ENCODE data around the gene CHIC2. TPM values are rescaled to one million over a fixed set of nuclear protein-coding genes. Genes with fewer than 3 reads are reported as not detected.

CHIC2 gene
- total RNA-seq, 1 donor from 2014 or later, result 14.5 TPM

DNA sequence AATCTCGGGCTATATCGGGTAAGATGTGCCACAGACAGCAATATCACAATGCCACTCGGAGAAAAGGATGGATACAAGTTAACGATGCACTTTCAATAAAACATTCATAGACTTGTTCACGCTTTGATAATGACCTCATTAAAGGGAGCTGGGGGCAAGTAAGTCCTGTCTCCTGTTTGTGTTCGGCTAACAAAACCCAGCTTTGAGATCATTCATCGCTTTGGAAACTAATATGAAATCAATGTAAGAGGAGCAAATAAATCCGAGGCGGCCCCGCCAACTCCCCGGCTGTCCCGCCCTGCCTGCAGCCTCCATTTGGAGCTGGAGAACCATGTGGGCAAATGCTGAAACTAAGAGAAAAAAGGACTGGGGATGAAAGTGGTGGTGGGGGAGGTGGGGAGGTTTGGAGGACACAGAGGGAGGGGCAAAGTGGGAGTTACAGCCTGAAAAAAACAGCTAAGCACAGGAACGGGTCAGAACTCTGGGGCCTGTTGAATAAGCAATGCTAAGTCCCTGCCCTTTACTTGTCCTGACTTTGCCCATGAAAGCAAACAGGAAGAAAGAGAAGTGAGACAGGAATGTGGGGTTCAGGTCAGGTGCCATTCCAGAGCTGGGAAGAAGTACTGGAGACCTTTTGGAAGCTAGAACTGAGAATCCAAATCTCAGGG, 32.0 kb upstream of the CHIC2 start:
- H3K36me3 Mint-ChIP-seq (ENCODE audit: unreplicated experiment), result no peaks in the 10 kb centered on the region
- TF ChIP-seq, protein P1, sequence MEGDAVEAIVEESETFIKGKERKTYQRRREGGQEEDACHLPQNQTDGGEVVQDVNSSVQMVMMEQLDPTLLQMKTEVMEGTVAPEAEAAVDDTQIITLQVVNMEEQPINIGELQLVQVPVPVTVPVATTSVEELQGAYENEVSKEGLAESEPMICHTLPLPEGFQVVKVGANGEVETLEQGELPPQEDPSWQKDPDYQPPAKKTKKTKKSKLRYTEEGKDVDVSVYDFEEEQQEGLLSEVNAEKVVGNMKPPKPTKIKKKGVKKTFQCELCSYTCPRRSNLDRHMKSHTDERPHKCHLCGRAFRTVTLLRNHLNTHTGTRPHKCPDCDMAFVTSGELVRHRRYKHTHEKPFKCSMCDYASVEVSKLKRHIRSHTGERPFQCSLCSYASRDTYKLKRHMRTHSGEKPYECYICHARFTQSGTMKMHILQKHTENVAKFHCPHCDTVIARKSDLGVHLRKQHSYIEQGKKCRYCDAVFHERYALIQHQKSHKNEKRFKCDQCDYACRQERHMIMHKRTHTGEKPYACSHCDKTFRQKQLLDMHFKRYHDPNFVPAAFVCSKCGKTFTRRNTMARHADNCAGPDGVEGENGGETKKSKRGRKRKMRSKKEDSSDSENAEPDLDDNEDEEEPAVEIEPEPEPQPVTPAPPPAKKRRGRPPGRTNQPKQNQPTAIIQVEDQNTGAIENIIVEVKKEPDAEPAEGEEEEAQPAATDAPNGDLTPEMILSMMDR (IDR thresholded peaks at IDR 0.05; ENCODE audit: partially characterized antibody, unreplicated experiment), result no peak
- DNase-seq, result no peak
- H3K27me3 Mint-ChIP-seq (ENCODE audit: unreplicated experiment), result peaks cover 48% of the 10 kb centered on the region
- peaks cover 10% of the 10 kb centered on the region for H3K4me1 Mint-ChIP-seq (ENCODE audit: low read depth, unreplicated experiment)
- H3K4me3 Mint-ChIP-seq (ENCODE audit: unreplicated experiment), result no peak overlapping the region
- no peak overlapping the region for H3K27ac Mint-ChIP-seq (ENCODE audit: unreplicated experiment)
- peaks cover 7% of the 10 kb centered on the region for H3K9me3 Mint-ChIP-seq (ENCODE audit: unreplicated experiment)

GRCh38 chr4:54095110-54095825, 30.9 kb upstream of the CHIC2 start:
- H3K27ac Mint-ChIP-seq (ENCODE audit: unreplicated experiment), result no peak overlapping the region
- H3K36me3 Mint-ChIP-seq (ENCODE audit: unreplicated experiment), result peaks cover 4% of the 10 kb centered on the region
- peaks cover 10% of the 10 kb centered on the region for H3K9me3 Mint-ChIP-seq (ENCODE audit: unreplicated experiment)
- H3K4me3 Mint-ChIP-seq (ENCODE audit: unreplicated experiment), result no peak overlapping the region
- H3K27me3 Mint-ChIP-seq (ENCODE audit: unreplicated experiment), result peaks cover 50% of the 10 kb centered on the region
- H3K4me1 Mint-ChIP-seq (ENCODE audit: low read depth, unreplicated experiment), result peaks cover 10% of the 10 kb centered on the region
- DNase-seq, result no peak
- TF ChIP-seq, protein P1 (IDR thresholded peaks at IDR 0.05; ENCODE audit: partially characterized antibody, unreplicated experiment), result no peak

DNA sequence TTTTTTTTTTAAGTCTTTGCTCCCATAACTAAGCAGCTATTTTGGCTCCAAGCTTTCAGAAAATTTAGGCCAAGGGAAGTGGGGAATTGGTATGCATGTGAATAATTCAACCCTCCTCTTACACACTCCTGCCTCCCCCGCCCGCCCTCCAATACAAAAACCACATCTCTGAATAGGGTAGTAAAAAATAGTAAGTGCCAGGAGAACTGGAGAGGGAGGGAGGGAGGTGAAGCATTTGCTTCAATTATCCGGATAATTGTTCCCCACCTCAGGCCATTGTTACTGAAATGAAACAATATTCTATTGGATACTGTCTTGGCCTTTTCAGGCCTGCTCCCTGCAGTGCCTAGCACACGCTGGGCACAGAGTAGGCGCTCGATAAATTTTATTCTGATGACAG, 30.0 kb upstream of the CHIC2 start:
- peaks cover 10% of the 10 kb centered on the region for H3K9me3 Mint-ChIP-seq (ENCODE audit: unreplicated experiment)
- H3K4me3 Mint-ChIP-seq (ENCODE audit: unreplicated experiment), result no peak overlapping the region
- peaks cover 10% of the 10 kb centered on the region for H3K4me1 Mint-ChIP-seq (ENCODE audit: low read depth, unreplicated experiment)
- H3K36me3 Mint-ChIP-seq (ENCODE audit: unreplicated experiment), result peaks cover 4% of the 10 kb centered on the region
- no peak overlapping the region for H3K27ac Mint-ChIP-seq (ENCODE audit: unreplicated experiment)
- H3K27me3 Mint-ChIP-seq (ENCODE audit: unreplicated experiment), result peaks cover 49% of the 10 kb centered on the region
- TF ChIP-seq, protein P1 (IDR thresholded peaks at IDR 0.05; ENCODE audit: partially characterized antibody, unreplicated experiment), result no peak
- DNase-seq, result no peak

DNA sequence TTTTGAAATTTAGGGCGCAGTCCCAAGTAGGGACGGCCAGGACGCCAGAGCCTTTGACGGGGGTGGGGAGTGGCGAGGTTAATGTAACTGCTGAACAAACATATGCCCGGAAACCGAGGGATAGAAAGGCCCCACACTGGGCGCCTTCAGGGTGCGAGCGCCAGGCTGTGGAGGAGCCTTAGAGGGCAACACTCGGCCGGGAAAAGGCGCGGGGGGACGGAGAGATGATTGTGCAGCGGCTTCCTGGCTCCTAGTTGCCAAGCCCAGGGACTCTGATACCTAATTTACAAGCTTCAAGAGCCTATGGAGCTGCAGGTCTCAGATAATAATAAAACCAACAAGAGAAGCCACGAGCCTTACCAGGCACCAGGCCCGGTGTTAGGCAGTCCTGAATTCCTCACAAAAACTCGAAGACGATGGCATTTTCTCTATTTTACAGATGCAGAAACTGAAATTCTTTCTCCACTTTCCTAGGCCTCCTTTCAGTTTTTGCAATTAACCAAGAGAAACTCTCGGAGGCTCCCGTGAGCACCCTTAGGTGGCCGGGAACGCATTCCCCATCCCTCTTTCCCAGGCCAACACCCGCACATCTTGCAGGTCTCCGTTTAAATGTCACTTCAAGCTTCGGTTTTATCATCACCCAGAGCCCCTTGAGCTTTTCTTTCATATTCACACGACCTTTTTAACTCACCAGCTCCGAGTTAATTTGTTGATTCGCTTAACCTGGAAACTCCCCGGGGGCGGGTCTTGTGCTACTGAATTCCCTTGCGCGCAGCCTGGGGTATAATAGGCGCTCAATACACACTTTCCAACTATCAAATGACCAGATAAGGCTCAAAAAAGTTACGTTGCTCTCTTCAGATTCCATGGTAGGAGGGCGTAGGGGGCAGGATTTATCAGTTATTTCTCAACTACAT, 29.2 kb upstream of the CHIC2 start:
- no peak for DNase-seq
- Mint-ChIP-seq H3K4me3 (ENCODE audit: unreplicated experiment) (no peak overlapping the region), H3K36me3 (ENCODE audit: unreplicated experiment) (peaks cover 4% of the 10 kb centered on the region), H3K27me3 (ENCODE audit: unreplicated experiment) (peaks cover 49% of the 10 kb centered on the region), H3K27ac (ENCODE audit: unreplicated experiment) (no peak overlapping the region), H3K4me1 (ENCODE audit: low read depth, unreplicated experiment) (peaks cover 10% of the 10 kb centered on the region), H3K9me3 (ENCODE audit: unreplicated experiment) (peaks cover 8% of the 10 kb centered on the region)
- TF ChIP-seq, protein P1 (IDR thresholded peaks at IDR 0.05; ENCODE audit: partially characterized antibody, unreplicated experiment), result no peak

Measured in glutamatergic neuron (in vitro differentiated cells).